ENCODE measurements around the gene USP9X.

GRCh38 chrX:41265615-41266014, 180.4 kb downstream of the USP9X start:
- TF ChIP-seq EP300 (IDR thresholded peaks at IDR 0.05; ENCODE audit: borderline replicate concordance) (no peak), REST (IDR thresholded peaks at IDR 0.05; ENCODE audit: low read depth) (no peak), EGR1 (IDR thresholded peaks at IDR 0.05) (no peak), MAX (IDR thresholded peaks at IDR 0.05) (no peak), YY1 (IDR thresholded peaks at IDR 0.05; ENCODE audit: low read depth) (no peak), RAD21 (IDR thresholded peaks at IDR 0.05; ENCODE audit: low read depth) (no peak)

Measured in Ishikawa (cell line).